Mesothelial cell of epicardium (in vitro differentiated cells): ENCODE measurements around the gene CHRND. TPM values are rescaled to one million over a fixed set of nuclear protein-coding genes. Genes with fewer than 3 reads are reported as not detected.
"Not testable (repeated sequence)": the region's sequence is repeated elsewhere in the genome, so short reads cannot be mapped to it uniquely, and the experiment has no call there.

Source experiments
- DNase-seq, 2 experiments: peaks; one replicate each; pipeline ENCODE4 v3.0.0; 2021; ENCODE audit warnings: low spot score in 2 of 2; ENCODE audit not compliant: unreplicated experiment in 2 of 2
- H3K27ac Mint-ChIP-seq: 2 replicates; pipeline ENCODE4 v1.8.0; 2021; ENCODE audit warnings: mixed read lengths
- H3K27me3 Mint-ChIP-seq: 2 replicates; pipeline ENCODE4 v1.8.0; 2021; ENCODE audit warnings: low read depth, mixed read lengths
- H3K36me3 Mint-ChIP-seq: 2 replicates; pipeline ENCODE4 v1.8.0; 2021; ENCODE audit warnings: mixed read lengths
- H3K4me1 Mint-ChIP-seq: 2 replicates; pipeline ENCODE4 v1.8.0; 2021; ENCODE audit warnings: mixed read lengths
- H3K4me3 Mint-ChIP-seq: 2 replicates; pipeline ENCODE4 v1.8.0; 2021; ENCODE audit warnings: mild to moderate bottlenecking, moderate library complexity, mixed read lengths
- H3K9me3 Mint-ChIP-seq: 2 replicates; pipeline ENCODE4 v1.8.0; 2021; ENCODE audit warnings: mixed read lengths
- total RNA-seq: library from RNA; stranded (reverse); gene quantifications from 3 replicates; pipeline ENCODE4 v1.2.1, GENCODE V29; 2021
- TF ChIP-seq, protein P1 (sequence below): fragments of 200-600 bp; sonication (generic); IDR thresholded peaks from one replicate; pipeline ENCODE4 v1.5.0; 2021; ENCODE audit warnings: antibody characterized with exemption; ENCODE audit not compliant: unreplicated experiment

Gene CHRND
- total RNA-seq, 1 donor from 2014 or later = not detected

DNA sequence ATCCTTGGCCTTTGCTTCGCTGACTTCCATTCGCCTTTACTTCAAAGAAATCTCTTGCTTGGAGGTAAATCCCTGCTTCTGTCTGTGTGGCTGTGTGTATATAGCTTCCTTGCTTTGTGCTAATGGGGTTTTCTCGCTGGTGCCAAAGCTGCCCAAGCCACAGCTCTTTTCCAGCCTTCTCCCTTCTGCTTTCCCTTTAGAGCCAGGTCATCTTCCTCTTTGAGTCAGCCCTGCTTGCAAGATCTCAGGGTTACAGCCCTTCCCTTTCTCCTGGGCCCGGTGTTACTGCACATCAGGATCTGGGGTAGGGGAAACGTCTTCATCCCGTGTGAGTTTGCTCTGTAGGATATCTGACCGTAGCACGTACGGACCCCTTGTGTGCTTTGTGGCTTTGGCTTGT lies 43.6 kb downstream of the CHRND start:
- Mint-ChIP-seq H3K9me3 (no peaks in the 10 kb centered on the region), H3K4me3 (no peak overlapping the region), H3K36me3 (peaks cover 44% of the 10 kb centered on the region), H3K27me3 (no peaks in the 10 kb centered on the region), H3K4me1 (peaks cover 5% of the 10 kb centered on the region), H3K27ac (no peak overlapping the region)
- DNase-seq = no peak
- TF ChIP-seq, protein P1, sequence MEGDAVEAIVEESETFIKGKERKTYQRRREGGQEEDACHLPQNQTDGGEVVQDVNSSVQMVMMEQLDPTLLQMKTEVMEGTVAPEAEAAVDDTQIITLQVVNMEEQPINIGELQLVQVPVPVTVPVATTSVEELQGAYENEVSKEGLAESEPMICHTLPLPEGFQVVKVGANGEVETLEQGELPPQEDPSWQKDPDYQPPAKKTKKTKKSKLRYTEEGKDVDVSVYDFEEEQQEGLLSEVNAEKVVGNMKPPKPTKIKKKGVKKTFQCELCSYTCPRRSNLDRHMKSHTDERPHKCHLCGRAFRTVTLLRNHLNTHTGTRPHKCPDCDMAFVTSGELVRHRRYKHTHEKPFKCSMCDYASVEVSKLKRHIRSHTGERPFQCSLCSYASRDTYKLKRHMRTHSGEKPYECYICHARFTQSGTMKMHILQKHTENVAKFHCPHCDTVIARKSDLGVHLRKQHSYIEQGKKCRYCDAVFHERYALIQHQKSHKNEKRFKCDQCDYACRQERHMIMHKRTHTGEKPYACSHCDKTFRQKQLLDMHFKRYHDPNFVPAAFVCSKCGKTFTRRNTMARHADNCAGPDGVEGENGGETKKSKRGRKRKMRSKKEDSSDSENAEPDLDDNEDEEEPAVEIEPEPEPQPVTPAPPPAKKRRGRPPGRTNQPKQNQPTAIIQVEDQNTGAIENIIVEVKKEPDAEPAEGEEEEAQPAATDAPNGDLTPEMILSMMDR = no peak

DNA sequence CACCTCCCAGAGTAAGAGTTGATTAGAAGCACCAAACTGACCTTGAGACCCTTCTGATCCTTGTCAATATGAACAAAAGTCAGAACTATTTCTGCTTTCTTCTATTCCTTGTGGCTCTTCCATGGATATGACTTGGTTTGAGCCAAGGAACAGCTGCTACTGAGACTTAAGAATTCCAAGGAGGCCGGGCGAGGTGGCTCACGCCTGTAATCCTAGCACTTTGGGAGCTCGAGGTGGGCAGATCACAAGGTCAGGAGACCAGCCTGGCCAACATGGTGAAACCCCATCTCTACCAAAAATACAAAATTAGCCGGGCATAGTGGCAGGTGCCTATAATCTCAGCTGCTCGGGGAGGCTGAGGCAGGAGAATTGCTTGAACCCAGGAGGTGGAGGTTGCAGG lies 44.5 kb downstream of the CHRND start:
- DNase-seq, H3K4me1 Mint-ChIP-seq, H3K27me3 Mint-ChIP-seq, H3K4me3 Mint-ChIP-seq, H3K9me3 Mint-ChIP-seq: not testable (repeated sequence)
- Mint-ChIP-seq H3K36me3 (peaks cover 40% of the 10 kb centered on the region), H3K27ac (peak overlapping the region; percentile 50)

DNA sequence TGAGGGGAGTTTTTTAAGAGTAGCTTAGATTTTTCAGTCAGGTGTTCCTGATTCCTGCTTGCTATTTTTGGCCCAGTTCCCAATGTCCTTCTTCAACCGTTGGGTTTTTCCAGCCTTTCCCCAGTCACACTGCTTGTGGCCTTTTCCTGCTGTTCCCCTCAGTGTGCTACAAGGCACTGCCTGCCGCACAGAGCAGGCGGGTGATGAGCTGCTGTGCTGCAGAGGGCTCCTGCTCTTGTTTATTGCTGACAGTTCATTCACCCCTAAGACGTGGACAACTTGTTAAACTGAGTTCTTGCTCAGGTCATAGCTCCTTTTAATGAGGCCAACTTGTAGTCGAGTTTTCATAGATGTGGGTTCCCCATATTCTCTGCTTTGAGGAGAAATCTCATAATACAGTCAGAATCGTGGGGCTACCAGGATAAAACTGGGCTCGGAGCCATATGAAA lies 45.1 kb downstream of the CHRND start:
- peaks cover 5% of the 10 kb centered on the region for H3K4me1 Mint-ChIP-seq
- H3K27ac Mint-ChIP-seq = peak overlapping the region; percentile 54
- H3K27me3 Mint-ChIP-seq = no peaks in the 10 kb centered on the region
- peaks cover 37% of the 10 kb centered on the region for H3K36me3 Mint-ChIP-seq
- no peak overlapping the region for H3K4me3 Mint-ChIP-seq
- no peaks in the 10 kb centered on the region for H3K9me3 Mint-ChIP-seq
- no peak for DNase-seq
- TF ChIP-seq, protein P1 = no peak

DNA sequence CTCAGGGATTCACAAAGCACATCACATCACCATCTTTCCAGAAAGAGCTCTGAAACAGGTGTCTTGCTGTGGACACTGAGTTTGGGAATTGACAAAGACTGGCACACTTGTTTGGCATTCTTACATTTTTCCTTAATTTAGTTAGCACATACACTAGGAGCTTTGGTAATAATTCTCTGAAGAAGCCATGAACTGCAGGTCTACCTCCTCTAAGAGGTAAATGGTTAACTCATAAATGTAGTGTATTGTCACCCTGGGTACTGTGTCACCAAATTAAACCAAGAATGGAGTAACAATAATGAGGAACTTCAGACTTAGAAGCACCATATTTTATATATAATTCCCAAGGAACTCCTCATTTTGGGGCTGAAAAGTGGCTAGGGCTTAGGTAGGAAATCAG lies 47.1 kb downstream of the CHRND start:
- no peak overlapping the region for H3K4me3 Mint-ChIP-seq
- H3K9me3 Mint-ChIP-seq = no peaks in the 10 kb centered on the region
- H3K4me1 Mint-ChIP-seq = peaks cover 5% of the 10 kb centered on the region
- H3K27me3 Mint-ChIP-seq = no peaks in the 10 kb centered on the region
- DNase-seq = no peak
- TF ChIP-seq, protein P1 = no peak
- peaks cover 26% of the 10 kb centered on the region for H3K36me3 Mint-ChIP-seq
- no peak overlapping the region for H3K27ac Mint-ChIP-seq

DNA sequence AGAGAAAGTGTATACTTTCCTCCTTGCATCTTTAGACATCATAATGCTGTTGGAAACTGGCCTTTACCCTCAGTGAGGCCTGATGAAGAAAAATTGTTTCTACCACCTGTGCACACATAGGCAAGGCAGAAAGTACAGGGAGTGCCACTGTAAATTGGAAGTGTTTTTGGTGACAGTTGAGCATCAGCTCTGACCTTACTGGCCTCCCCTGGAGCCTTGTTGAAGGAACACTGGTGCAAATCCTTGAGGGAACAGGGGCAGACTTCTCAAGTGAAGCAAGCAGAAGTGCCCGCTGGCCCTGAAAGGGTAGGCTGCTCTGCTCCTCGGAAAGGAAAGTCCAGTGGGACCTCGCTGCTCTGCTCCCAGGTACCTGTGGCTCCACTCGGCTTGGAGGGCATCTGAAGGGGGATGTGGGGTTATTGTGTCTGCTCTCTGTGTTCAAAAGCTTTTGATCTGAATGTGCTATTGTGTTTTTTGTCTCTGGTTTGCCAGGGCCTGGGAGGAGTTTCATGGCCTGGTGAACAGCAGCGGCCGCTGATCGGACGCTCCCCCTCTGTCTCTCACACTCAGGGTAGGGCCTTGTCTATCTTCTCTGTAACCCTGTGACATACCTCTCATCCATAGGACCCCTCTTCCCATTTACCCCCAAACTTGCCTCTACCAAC lies 47.9 kb downstream of the CHRND start:
- Mint-ChIP-seq H3K4me1 (peaks cover 5% of the 10 kb centered on the region), H3K9me3 (no peaks in the 10 kb centered on the region), H3K27me3 (no peaks in the 10 kb centered on the region), H3K36me3 (peaks cover 26% of the 10 kb centered on the region), H3K4me3 (no peak overlapping the region), H3K27ac (no peak overlapping the region)
- TF ChIP-seq, protein P1 = no peak
- no peak for DNase-seq

DNA sequence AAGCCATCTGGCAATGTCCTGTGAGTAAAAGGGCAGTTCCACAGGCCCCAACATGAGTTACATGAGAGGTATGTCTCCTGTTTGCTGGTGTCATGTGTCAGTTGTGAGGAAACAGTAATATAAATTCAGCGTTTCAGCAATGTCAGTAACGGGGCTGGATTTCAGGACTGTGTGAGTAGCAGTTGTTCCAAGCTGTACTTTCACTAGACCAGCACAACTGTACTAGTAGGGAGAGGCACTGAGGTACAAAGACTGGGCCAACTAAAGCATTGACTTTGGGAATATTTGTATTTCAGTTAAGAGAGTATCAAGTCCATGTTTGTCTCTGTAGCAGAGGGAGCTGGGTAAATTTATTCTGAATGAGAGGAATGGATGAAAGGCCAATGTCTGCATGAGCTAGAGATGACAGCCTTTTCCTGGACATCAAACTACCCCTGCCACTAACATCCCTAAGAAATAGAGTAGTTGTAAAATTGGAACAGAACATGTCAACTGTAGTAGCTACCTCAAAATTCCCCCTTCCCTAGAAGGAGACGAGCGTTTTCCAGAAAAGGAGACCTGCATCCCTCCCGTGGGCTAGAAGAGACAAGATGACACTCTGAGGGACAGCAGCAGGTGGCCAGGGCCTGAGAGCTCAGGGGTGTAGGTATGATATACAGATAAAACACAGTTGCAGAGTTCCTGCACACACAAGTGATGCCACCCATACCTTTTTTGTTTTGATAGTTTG lies 48.9 kb downstream of the CHRND start:
- Mint-ChIP-seq H3K9me3 (no peaks in the 10 kb centered on the region), H3K27me3 (no peaks in the 10 kb centered on the region), H3K27ac (no peak overlapping the region), H3K36me3 (peaks cover 19% of the 10 kb centered on the region), H3K4me3 (no peak overlapping the region), H3K4me1 (peaks cover 5% of the 10 kb centered on the region)
- DNase-seq = no peak
- TF ChIP-seq, protein P1 = no peak
